Peyer's patch (tissue), 4 donors: Measurements from ENCODE around the gene CADPS2.

ENCODE experiments used
- POLR2A ChIP-seq, 2 donors: fragments of 450-650 bp; IDR thresholded peaks; one replicate each; pipeline ENCODE4 v1.5.1; 2017; ENCODE audit warnings: antibody characterized with exemption in 2 of 2, mild to moderate bottlenecking in 2 of 2, moderate library complexity in 2 of 2
- TF ChIP-seq, protein P1 (sequence below), 6 experiments: fragments of 450-650 bp in 4 of 6; fragments of 200-600 bp in 2 of 6; sonication (generic) in 1 of 6; IDR thresholded peaks; one replicate each; pipeline ENCODE4 v1.5.1; 2017 to 2019; ENCODE audit warnings: antibody characterized with exemption in 6 of 6, mild to moderate bottlenecking in 3 of 6, moderate library complexity in 1 of 6

DNA sequence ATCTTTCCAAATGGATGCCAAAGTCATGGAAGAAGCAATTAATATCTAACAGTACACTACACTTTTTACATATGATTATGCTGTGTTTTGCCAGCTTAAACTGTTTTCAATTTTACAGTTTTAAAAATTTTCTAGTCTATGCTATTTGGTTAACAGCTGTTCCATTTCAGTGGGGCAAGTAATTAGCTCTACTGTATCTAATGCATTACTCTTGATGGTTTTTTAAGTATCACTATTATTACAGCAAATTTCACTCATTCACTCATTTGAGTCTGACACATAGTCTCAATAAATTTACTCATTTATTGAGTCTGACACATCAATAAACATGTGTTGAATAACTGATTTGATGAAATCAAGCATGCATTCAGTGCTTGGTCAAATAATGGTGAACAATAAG, 343.1 kb downstream of the CADPS2 start:
- TF ChIP-seq, protein P1, sequence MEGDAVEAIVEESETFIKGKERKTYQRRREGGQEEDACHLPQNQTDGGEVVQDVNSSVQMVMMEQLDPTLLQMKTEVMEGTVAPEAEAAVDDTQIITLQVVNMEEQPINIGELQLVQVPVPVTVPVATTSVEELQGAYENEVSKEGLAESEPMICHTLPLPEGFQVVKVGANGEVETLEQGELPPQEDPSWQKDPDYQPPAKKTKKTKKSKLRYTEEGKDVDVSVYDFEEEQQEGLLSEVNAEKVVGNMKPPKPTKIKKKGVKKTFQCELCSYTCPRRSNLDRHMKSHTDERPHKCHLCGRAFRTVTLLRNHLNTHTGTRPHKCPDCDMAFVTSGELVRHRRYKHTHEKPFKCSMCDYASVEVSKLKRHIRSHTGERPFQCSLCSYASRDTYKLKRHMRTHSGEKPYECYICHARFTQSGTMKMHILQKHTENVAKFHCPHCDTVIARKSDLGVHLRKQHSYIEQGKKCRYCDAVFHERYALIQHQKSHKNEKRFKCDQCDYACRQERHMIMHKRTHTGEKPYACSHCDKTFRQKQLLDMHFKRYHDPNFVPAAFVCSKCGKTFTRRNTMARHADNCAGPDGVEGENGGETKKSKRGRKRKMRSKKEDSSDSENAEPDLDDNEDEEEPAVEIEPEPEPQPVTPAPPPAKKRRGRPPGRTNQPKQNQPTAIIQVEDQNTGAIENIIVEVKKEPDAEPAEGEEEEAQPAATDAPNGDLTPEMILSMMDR (IDR thresholded peaks at IDR 0.05): no peak
- no peak for TF ChIP-seq POLR2A (IDR thresholded peaks at IDR 0.05)
